ENCODE measurements around the gene ANXA3. TPM values are rescaled to one million over a fixed set of nuclear protein-coding genes. Genes with fewer than 3 reads are reported as not detected.

ANXA3 gene
- total and polyA plus RNA-seq, 2 donors (not counting 3 experiments of a cell fraction or from before 2014, with no cell fraction given), result 52.9 to 78.4 TPM

- H3K36me3 ChIP-seq (ENCODE audit: control insufficient read depth in 2 of 2, extremely low read depth in 1 of 2, insufficient read depth in 2 of 2, low read length in 2 of 2), result peaks cover 3 to 9% of the 10 kb centered on the region in 2 experiments
- H3K27me3 ChIP-seq (ENCODE audit: control insufficient read depth in 2 of 2, insufficient read depth in 2 of 2, low read length in 2 of 2), result no peaks in the 10 kb centered on the region
- no peaks in the 10 kb centered on the region for H3K9me1 ChIP-seq (replicated peaks; ENCODE audit: control insufficient read depth, extremely low read depth, insufficient read depth, low read length)
- no peak overlapping the region for H2AFZ ChIP-seq (ENCODE audit: low read depth, low read length)
- no peaks in the 10 kb centered on the region for H3K4me1 ChIP-seq (ENCODE audit: control insufficient read depth, extremely low read depth, insufficient read depth, low read length)
- DNase-seq (ENCODE audit: low read depth, low spot score) (no peak), FAIRE-seq (no peak)
- intact Hi-C loops (cut with micrococcal nuclease), result no loop called here
- no peak overlapping the region for H3K4me2 ChIP-seq (ENCODE audit: insufficient read depth, low read length)
- ChIA-PET POLR2A (no interaction called here), CTCF (interaction anchor here (1.4 to 10.3 kb wide), 5 partner anchors 17 to 261 kb away, joined by 3 to 129 read pairs (median 5); no protein-coding TSS in a partner anchor)
- H4K20me1 ChIP-seq (replicated peaks; ENCODE audit: control insufficient read depth, extremely low read depth, insufficient read depth, low read length), result no peaks in the 10 kb centered on the region
- H3K9me3 ChIP-seq (replicated peaks; ENCODE audit: control insufficient read depth, insufficient read depth, low read length), result no peaks in the 10 kb centered on the region
- H3K79me2 ChIP-seq (ENCODE audit: control insufficient read depth, insufficient read depth, low read length), result no peaks in the 10 kb centered on the region
- no peak overlapping the region for H3K27ac ChIP-seq (ENCODE audit: insufficient read depth, low read depth, low read length)
- no peak overlapping the region for H3K9ac ChIP-seq (replicated peaks; ENCODE audit: extremely low read depth, insufficient read depth, low read length)
- no TSS peak for BruUV-seq (replicated peaks)
- dilution Hi-C loops (cut with MboI; ENCODE audit: extremely low pct_ligation_motif_present, low sequenced_read_pairs), result loop anchor here (25.0 kb wide), 1 partner anchor 253 kb away; no protein-coding TSS in a partner anchor
- no peak for TF ChIP-seq GATA2 (IDR thresholded peaks at IDR 0.05; ENCODE audit: insufficient read depth, insufficient read length, low read depth, low read length)
- no peak overlapping the region for H3K4me3 ChIP-seq (replicated peaks in 1 of 3; ENCODE audit: insufficient read depth in 1 of 3, low read depth in 1 of 3, low read length in 3 of 3)
Observed at GRCh38 chr4:78609580-78609979, 58.0 kb downstream of the ANXA3 start.

GRCh38 chr4:78610546-78611214 is 59.1 kb downstream of the ANXA3 start:
- H3K27ac ChIP-seq (ENCODE audit: insufficient read depth, low read depth, low read length), result no peak overlapping the region
- H3K9ac ChIP-seq (replicated peaks; ENCODE audit: extremely low read depth, insufficient read depth, low read length), result no peak overlapping the region
- dilution Hi-C loops (cut with MboI; ENCODE audit: extremely low pct_ligation_motif_present, low sequenced_read_pairs), result loop anchor here (25.0 kb wide), 1 partner anchor 252 kb away; no protein-coding TSS in a partner anchor
- intact Hi-C loops (cut with micrococcal nuclease), result loop anchor here (2.0 to 10.0 kb wide), 3 partner anchors 324 to 652 kb away; partner anchors contain the start of genes FRAS1 and PAQR3
- no peaks in the 10 kb centered on the region for H3K4me1 ChIP-seq (ENCODE audit: control insufficient read depth, extremely low read depth, insufficient read depth, low read length)
- DNase-seq (ENCODE audit: low read depth, low spot score), result peak; percentile 31
- FAIRE-seq, result peak; percentile 28
- H4K20me1 ChIP-seq (replicated peaks; ENCODE audit: control insufficient read depth, extremely low read depth, insufficient read depth, low read length), result no peaks in the 10 kb centered on the region
- no TSS peak for BruUV-seq (replicated peaks)
- POLR2A ChIA-PET, result no interaction called here
- H3K4me2 ChIP-seq (ENCODE audit: insufficient read depth, low read length), result no peak overlapping the region
- H3K4me3 ChIP-seq (replicated peaks in 1 of 3; ENCODE audit: insufficient read depth in 1 of 3, low read depth in 1 of 3, low read length in 3 of 3), result no peak overlapping the region
- no peaks in the 10 kb centered on the region for H3K27me3 ChIP-seq (ENCODE audit: control insufficient read depth in 2 of 2, insufficient read depth in 2 of 2, low read length in 2 of 2)
- H2AFZ ChIP-seq (ENCODE audit: low read depth, low read length), result no peak overlapping the region
- CTCF ChIA-PET, result interaction anchor here (0.8 to 10.3 kb wide), 9 partner anchors 11 to 259 kb away, joined by 3 to 129 read pairs (median 3); no protein-coding TSS in a partner anchor
- TF ChIP-seq MYC (IDR thresholded peaks at IDR 0.05; ENCODE audit: low read depth, low read length) (no peak), POLR2AphosphoS5 (IDR thresholded peaks at IDR 0.05; ENCODE audit: insufficient read depth, low read depth, low read length) (no peak), GATA2 (IDR thresholded peaks at IDR 0.05; ENCODE audit: insufficient read depth, insufficient read length, low read depth, low read length) (no peak), POLR2A (IDR thresholded peaks at IDR 0.05; ENCODE audit: low read depth, low read length) (no peak), CTCF (IDR thresholded peaks at IDR 0.05; ENCODE audit: extremely low read depth in 1 of 2, insufficient read depth in 1 of 2, low read depth in 1 of 2, low read length in 2 of 2) (no peak)
- H3K9me1 ChIP-seq (replicated peaks; ENCODE audit: control insufficient read depth, extremely low read depth, insufficient read depth, low read length), result no peaks in the 10 kb centered on the region
- H3K36me3 ChIP-seq (ENCODE audit: control insufficient read depth in 2 of 2, extremely low read depth in 1 of 2, insufficient read depth in 2 of 2, low read length in 2 of 2), result peaks cover 3 to 5% of the 10 kb centered on the region in 2 experiments
- H3K79me2 ChIP-seq (ENCODE audit: control insufficient read depth, insufficient read depth, low read length), result no peaks in the 10 kb centered on the region
- no peaks in the 10 kb centered on the region for H3K9me3 ChIP-seq (replicated peaks; ENCODE audit: control insufficient read depth, insufficient read depth, low read length)
